Cardiac fibroblast (primary cell): ENCODE results near the gene GHRL.
A peak's percentile ranks its signal among the peaks of the same experiment; 100 is the strongest.

Experiments
- DNase-seq, 2 donors: peaks; one replicate each; pipeline versions ENCODE4 v3.0.0 to v3.0.0-alpha.2; 2010; ENCODE audit warnings: low read depth in 2 of 2
- H3K4me3 ChIP-seq, 2 donors: replicated peaks in 1 of 2; 1 replicate in 1 of 2; 2 replicates in 1 of 2; pipeline ENCODE4 v1.5.1; 2011; ENCODE audit warnings: low read depth in 2 of 2, low read length in 2 of 2, mild to moderate bottlenecking in 2 of 2, moderate library complexity in 1 of 2
- CTCF ChIP-seq: IDR thresholded peaks from one replicate; pipeline ENCODE4 v1.5.1; 2011; ENCODE audit warnings: low read depth, mild to moderate bottlenecking, low read length, inconsistent platforms

GHRL gene

GRCh38 chr3:10263646-10264363 lies 28.9 kb downstream of the GHRL start:
- peak; percentile 57 to 62 for DNase-seq
- TF ChIP-seq CTCF, result peak; percentile 63
- H3K4me3 ChIP-seq, result no peak overlapping the region

- TF ChIP-seq CTCF, result no peak
- DNase-seq, result no peak
- H3K4me3 ChIP-seq, result no peak overlapping the region
These were observed 30.7 kb downstream of the GHRL start for GRCh38 chr3:10262027-10262426.

- no peak overlapping the region for H3K4me3 ChIP-seq
- DNase-seq, result no peak
- TF ChIP-seq CTCF, result no peak
These were observed 32.5 kb downstream of the GHRL start for GRCh38 chr3:10260211-10260701.

GRCh38 chr3:10259798-10260197 lies 32.9 kb downstream of the GHRL start:
- no peak for TF ChIP-seq CTCF
- H3K4me3 ChIP-seq, result no peak overlapping the region
- DNase-seq, result no peak

GRCh38 chr3:10259036-10259435 lies 33.7 kb downstream of the GHRL start:
- no peak for TF ChIP-seq CTCF
- no peak for DNase-seq
- H3K4me3 ChIP-seq, result no peak overlapping the region

GRCh38 chr3:10255835-10256234 lies 36.9 kb downstream of the GHRL start:
- no peak overlapping the region for H3K4me3 ChIP-seq
- no peak for TF ChIP-seq CTCF
- DNase-seq, result no peak

- no peak for TF ChIP-seq CTCF
- no peak for DNase-seq
These were observed 39.0 kb downstream of the GHRL start for GRCh38 chr3:10253731-10254130.

More at GRCh38 chr3:10253731-10254130, 39.0 kb downstream of the GHRL start:
- H3K4me3 ChIP-seq, result no peak overlapping the region
